Left forelimb (tissue), 1 donor: ENCODE measurements around the gene CDK5RAP3.
A peak's percentile ranks its signal among the peaks of the same experiment; 100 is the strongest.
"Not testable (repeated sequence)": the region's sequence is repeated elsewhere in the genome, so short reads cannot be mapped to it uniquely, and the experiment has no call there.

ENCODE experiments used
- DNase-seq: peaks from one replicate; pipeline ENCODE4 v3.0.0-alpha.2; 2018; ENCODE audit warnings: low spot score

Gene CDK5RAP3

GRCh38 chr17:48001197-48001596, 30.3 kb downstream of the CDK5RAP3 start:
- no peak for DNase-seq

- DNase-seq, result not testable (repeated sequence)
Measured at GRCh38 chr17:48001657-48002056, 30.7 kb downstream of the CDK5RAP3 start.

- no peak for DNase-seq
Measured at GRCh38 chr17:48002266-48002915, 31.5 kb downstream of the CDK5RAP3 start.

GRCh38 chr17:48002916-48003416, 32.1 kb downstream of the CDK5RAP3 start:
- DNase-seq, result no peak

- no peak for DNase-seq
Measured at GRCh38 chr17:48003417-48004151, 32.7 kb downstream of the CDK5RAP3 start.

- DNase-seq, result no peak
Measured at GRCh38 chr17:48004983-48005382, 34.1 kb downstream of the CDK5RAP3 start.

- DNase-seq, result no peak
Measured at GRCh38 chr17:48006936-48007709, 36.2 kb downstream of the CDK5RAP3 start.

GRCh38 chr17:48010193-48010592, 39.3 kb downstream of the CDK5RAP3 start:
- no peak for DNase-seq

GRCh38 chr17:48011405-48012150, 40.7 kb downstream of the CDK5RAP3 start:
- no peak for DNase-seq

- peak; percentile 79 for DNase-seq
Measured at GRCh38 chr17:48012151-48012520, 41.2 kb downstream of the CDK5RAP3 start.

- DNase-seq, result no peak
Measured at GRCh38 chr17:48012654-48013053, 41.7 kb downstream of the CDK5RAP3 start.

- no peak for DNase-seq
Measured at GRCh38 chr17:48013876-48014594, 43.1 kb downstream of the CDK5RAP3 start.

- no peak for DNase-seq
Measured at GRCh38 chr17:48014595-48015111, 43.7 kb downstream of the CDK5RAP3 start.

GRCh38 chr17:48016112-48016511, 45.2 kb downstream of the CDK5RAP3 start:
- DNase-seq, result no peak

- not testable (repeated sequence) for DNase-seq
Measured at GRCh38 chr17:48017817-48018158, 46.9 kb downstream of the CDK5RAP3 start.

GRCh38 chr17:48021934-48022333, 51.0 kb downstream of the CDK5RAP3 start:
- DNase-seq, result no peak

- no peak for DNase-seq
Measured at GRCh38 chr17:48022901-48023300, 52.0 kb downstream of the CDK5RAP3 start.

- peak; percentile 84 for DNase-seq
Measured at GRCh38 chr17:48023400-48024148, 52.7 kb downstream of the CDK5RAP3 start.

GRCh38 chr17:48024149-48025039, 53.5 kb downstream of the CDK5RAP3 start:
- DNase-seq, result no peak
